GM20000 (cell line): ENCODE measurements around the gene BRSK2.

Source experiments
- DNase-seq: peaks from one replicate; pipeline ENCODE4 v3.0.0; 2012; ENCODE audit warnings: low spot score
- TF ChIP-seq, protein P1 (sequence below): IDR thresholded peaks from 2 replicates; pipeline ENCODE4 v1.5.1; 2012; ENCODE audit warnings: mild to moderate bottlenecking, control low read depth; ENCODE audit errors: extremely low read depth, missing control alignments

BRSK2 gene

DNA sequence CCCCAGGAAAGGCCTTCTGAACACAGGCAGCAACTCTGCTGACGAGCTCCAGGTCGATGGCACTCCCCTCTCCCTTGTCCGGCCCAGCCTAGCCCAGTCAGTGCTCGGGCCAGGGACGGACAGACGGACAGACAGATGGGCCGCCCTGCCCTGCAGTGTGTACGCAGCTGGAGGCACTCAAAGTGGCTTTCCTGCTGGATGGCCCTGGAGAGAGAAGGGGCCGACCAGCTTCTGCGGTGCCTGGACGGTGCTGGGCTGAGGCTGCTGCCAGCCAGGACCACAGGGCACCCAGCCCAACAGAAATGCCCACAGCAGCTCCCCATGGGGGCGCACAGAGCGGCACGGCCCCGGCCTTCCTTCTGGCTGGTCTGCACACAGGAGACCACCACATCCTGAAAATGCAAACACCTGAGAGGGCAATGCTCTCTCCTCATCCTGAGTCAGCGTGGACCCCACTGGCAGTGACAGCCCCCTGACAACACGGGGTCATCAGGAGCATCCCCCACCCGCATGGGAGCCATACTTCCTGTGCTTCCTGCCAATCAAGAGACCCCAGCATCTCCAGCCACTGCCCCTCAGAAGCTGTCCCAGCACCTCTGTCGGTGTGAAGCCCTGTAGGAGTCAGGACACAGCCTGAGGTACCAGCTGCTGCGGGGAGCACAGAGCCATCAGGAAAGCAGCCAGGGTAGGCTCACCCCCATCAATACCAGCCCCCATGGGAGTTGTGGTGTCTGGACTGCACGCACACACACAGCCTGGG is 97.5 kb downstream of the BRSK2 start:
- DNase-seq: no peak

DNA sequence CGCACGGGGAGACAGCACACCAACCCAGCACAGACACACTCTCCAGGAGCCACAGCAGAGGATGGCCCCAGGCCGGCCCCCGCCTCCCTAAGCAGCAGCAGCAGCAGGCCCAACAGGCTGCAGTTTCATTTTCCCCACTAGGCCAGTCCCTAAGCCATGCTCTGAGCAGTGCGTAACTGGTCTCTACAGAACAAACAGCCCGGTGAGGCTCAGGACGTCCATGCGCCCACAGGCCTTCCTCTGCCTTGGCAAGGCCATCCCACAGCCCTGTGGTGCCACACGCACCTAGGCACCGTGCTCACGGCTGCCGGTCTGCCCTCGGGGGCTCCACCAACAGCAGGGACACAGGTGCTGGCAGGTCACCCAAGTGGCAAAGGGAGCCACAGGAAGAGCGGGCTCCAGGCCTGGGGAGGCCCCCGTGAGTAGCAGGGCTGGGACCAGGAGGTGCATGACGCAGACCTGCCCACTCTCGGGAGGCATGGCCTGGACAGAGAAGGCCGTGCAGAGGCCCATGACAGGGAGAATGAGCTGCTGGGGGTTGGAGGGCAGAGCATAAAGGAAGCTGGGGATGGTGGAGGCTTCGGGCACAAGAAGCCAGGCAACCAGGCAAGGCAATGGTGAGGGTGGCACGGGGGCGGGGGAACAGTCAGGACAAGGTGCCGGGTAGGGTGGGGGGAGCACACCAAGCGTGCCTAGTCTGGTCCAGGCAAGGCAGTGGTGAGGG is 98.3 kb downstream of the BRSK2 start:
- DNase-seq: no peak
- TF ChIP-seq, protein P1, sequence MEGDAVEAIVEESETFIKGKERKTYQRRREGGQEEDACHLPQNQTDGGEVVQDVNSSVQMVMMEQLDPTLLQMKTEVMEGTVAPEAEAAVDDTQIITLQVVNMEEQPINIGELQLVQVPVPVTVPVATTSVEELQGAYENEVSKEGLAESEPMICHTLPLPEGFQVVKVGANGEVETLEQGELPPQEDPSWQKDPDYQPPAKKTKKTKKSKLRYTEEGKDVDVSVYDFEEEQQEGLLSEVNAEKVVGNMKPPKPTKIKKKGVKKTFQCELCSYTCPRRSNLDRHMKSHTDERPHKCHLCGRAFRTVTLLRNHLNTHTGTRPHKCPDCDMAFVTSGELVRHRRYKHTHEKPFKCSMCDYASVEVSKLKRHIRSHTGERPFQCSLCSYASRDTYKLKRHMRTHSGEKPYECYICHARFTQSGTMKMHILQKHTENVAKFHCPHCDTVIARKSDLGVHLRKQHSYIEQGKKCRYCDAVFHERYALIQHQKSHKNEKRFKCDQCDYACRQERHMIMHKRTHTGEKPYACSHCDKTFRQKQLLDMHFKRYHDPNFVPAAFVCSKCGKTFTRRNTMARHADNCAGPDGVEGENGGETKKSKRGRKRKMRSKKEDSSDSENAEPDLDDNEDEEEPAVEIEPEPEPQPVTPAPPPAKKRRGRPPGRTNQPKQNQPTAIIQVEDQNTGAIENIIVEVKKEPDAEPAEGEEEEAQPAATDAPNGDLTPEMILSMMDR: no peak

More for the DNA sequence above, 97.5 kb downstream of the BRSK2 start:
- TF ChIP-seq, protein P1: no peak

DNA sequence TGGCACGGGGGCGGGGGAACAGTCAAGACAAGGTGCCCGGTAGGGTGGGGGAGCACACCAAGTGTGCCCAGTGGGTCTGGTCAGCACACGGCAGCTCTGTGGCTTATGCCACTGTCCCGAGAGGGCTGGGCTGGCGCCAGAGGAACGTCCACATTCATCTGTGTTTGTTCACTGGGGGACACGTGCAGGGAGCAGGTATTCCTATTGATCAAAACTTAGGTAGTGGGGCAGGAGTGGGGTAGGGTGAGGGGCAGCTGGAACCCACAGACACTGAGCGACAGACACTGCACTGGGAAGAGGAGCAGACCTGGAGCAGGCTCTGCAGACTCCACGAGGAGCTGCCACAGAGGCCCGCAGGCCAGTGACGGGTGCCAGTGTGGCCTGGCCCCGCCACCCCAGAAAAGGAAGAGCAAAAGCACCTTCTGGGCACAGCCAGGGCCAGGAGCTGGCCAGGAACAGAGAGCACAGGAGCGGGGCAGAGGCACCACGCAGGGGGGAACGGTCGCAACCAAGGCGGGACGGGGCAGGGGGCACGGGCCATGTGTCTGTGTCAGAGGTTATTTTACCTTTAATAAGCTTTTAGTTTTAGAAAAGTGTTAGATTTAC is 98.9 kb downstream of the BRSK2 start:
- no peak for DNase-seq
- TF ChIP-seq, protein P1: no peak

DNA sequence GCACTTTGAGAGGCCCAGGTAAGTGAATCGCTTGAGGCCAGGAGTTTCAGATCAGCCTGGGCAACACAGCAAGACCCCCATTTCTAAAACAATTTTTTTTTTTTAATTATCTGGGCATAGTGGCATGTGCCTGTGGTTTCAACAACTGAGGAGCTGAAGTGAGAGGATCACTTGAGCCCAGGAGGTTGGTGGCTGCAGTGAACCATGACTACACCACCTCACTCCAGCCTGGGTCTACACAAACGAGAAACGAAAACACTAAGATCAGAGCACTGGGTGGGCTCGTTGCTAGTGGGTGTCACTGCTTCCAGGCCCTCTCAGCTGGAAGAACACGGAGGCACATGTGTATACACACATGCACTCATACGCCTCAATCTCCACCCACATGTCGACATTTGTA is 100.9 kb downstream of the BRSK2 start:
- TF ChIP-seq, protein P1: no peak
- DNase-seq: no peak

DNA sequence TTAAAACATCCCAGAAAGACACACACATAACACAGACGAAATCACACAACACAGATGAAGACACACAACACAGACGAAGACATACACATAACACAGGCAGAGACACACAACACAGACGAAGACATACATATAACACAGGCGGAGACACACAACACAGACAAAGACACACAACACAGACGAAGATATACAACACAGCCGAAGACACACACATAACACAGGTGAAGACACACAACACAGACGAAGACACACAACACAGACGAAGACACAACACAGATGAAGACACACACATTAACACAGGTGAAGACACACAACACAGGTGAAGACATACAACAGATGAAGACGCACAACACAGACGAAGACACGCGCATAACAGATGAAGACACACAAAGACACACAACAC is 101.6 kb downstream of the BRSK2 start:
- no peak for DNase-seq
- TF ChIP-seq, protein P1: no peak

DNA sequence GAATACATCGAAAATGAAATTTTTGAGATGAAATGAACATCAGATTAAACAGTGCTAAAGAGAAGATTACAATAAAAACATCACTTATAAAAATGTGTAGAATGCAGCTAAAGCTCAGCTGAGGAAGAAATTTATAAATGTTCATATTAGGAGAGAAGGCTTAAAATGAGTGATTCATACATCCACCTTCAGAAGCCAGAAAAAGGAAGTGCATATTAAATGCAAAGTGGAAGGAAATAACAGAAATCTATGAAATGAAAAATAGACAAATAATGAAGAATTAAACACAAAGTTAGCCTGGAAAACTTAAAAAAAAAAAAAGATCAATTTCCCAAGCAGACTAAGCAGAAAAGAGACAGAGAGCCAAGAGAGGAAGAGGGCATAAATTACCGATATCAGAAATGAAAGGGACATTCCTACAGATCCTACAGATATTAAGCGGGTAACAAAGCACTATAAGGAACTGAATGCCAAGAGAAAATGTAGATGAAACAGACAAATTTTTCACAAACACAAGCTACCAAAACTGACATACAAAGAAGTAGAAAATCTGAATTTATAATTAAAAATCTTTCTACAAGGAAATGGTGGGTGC is 104.0 kb downstream of the BRSK2 start:
- no peak for DNase-seq
- TF ChIP-seq, protein P1: no peak
